Measurements from ENCODE around the gene MLLT3.

Gene MLLT3

DNA sequence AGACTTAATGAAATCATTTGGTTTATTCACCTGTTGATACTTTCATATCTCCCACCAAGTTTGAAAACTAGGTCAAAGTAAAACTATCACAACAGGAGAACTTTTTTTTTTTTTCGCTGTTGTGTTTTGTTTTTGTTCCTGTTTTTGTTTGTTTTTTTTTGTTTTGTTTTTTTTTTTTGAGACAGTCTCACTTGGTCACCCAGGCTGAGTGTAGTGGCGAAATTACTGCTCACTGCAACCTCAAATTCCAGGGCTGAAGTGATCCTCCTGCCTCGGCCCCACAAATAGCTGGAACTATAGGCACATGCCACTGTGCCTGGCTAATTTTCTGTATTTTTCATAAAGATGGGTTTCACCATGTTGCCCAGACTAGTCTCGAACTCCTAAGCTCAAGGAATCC lies 49.3 kb downstream of the MLLT3 start:
- Mint-ChIP-seq H3K27me3 (ENCODE audit: low read depth) (no peaks in the 10 kb centered on the region), H3K4me3 (no peak overlapping the region), H3K36me3 (ENCODE audit: low read depth) (peaks cover 37% of the 10 kb centered on the region), H3K4me1 (no peaks in the 10 kb centered on the region), H3K27ac (no peak overlapping the region), H3K9me3 (peaks cover 20% of the 10 kb centered on the region)
- no peak for TF ChIP-seq CTCF (IDR thresholded peaks at IDR 0.05; ENCODE audit: unreplicated experiment in 3 of 3)

GRCh38 chr9:20570756-20571155 lies 51.5 kb downstream of the MLLT3 start:
- TF ChIP-seq CTCF (IDR thresholded peaks at IDR 0.05; ENCODE audit: unreplicated experiment in 3 of 3), result no peak
- no peak overlapping the region for H3K27ac Mint-ChIP-seq
- H3K27me3 Mint-ChIP-seq (ENCODE audit: low read depth), result no peaks in the 10 kb centered on the region
- H3K9me3 Mint-ChIP-seq, result peaks cover 5% of the 10 kb centered on the region
- no peak overlapping the region for H3K4me3 Mint-ChIP-seq
- no peaks in the 10 kb centered on the region for H3K4me1 Mint-ChIP-seq
- H3K36me3 Mint-ChIP-seq (ENCODE audit: low read depth), result peaks cover 17% of the 10 kb centered on the region

DNA sequence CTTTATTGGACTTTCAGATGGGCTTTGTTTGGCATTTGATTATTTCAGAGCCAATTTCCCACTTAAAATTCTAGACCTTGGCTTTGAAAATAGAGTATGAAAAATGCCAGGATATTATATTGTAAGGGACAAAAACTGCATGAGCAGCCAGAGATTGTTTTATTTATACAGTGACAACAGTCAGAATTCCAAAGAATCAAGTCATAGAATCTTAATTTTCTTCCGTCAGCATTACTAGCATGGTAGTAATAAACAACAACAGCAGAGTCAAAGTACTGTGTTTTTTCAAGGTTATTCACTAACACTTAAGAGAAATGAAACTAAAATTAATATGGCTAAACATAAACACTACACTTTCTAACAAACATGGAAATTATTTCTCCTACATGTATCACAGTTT lies 52.2 kb downstream of the MLLT3 start:
- Mint-ChIP-seq H3K9me3 (peaks cover 4% of the 10 kb centered on the region), H3K4me1 (peaks cover under 1% of the 10 kb centered on the region), H3K27ac (no peak overlapping the region), H3K4me3 (no peak overlapping the region), H3K27me3 (ENCODE audit: low read depth) (no peaks in the 10 kb centered on the region), H3K36me3 (ENCODE audit: low read depth) (peaks cover 10% of the 10 kb centered on the region)
- TF ChIP-seq CTCF (IDR thresholded peaks at IDR 0.05; ENCODE audit: unreplicated experiment in 3 of 3), result no peak

DNA sequence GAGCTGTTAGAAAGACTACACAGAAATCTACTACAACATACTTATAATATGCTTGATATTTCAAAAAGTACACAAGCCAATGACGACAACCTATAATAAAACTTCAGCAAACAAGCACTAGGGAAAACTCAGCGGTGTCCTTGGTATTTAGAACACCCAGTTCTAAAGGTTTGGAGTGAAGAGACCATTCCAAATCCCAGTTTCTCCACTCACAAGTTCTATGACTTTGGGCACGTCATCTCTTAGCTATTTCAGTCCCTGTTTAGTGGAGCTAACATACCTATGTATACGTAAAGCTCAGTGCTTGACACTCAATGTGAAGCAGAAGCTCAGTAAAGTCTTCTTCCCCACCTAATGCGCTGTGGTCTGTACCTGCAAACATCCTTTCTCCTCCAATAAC lies 52.8 kb downstream of the MLLT3 start:
- H3K4me1 Mint-ChIP-seq, result peaks cover 6% of the 10 kb centered on the region
- no peak overlapping the region for H3K27ac Mint-ChIP-seq
- peaks cover 4% of the 10 kb centered on the region for H3K36me3 Mint-ChIP-seq (ENCODE audit: low read depth)

GRCh38 chr9:20568400-20568799 lies 53.9 kb downstream of the MLLT3 start:
- Mint-ChIP-seq H3K9me3 (no peaks in the 10 kb centered on the region), H3K27ac (no peak overlapping the region), H3K27me3 (ENCODE audit: low read depth) (no peaks in the 10 kb centered on the region), H3K4me3 (no peak overlapping the region), H3K4me1 (peaks cover 17% of the 10 kb centered on the region), H3K36me3 (ENCODE audit: low read depth) (no peaks in the 10 kb centered on the region)
- no peak for TF ChIP-seq CTCF (IDR thresholded peaks at IDR 0.05; ENCODE audit: unreplicated experiment in 3 of 3)

More for the DNA sequence above, 52.8 kb downstream of the MLLT3 start:
- no peaks in the 10 kb centered on the region for H3K9me3 Mint-ChIP-seq
- no peak for TF ChIP-seq CTCF (IDR thresholded peaks at IDR 0.05; ENCODE audit: unreplicated experiment in 3 of 3)
- H3K27me3 Mint-ChIP-seq (ENCODE audit: low read depth), result no peaks in the 10 kb centered on the region
- no peak overlapping the region for H3K4me3 Mint-ChIP-seq

- H3K27me3 Mint-ChIP-seq (ENCODE audit: low read depth), result no peaks in the 10 kb centered on the region
- H3K27ac Mint-ChIP-seq, result no peak overlapping the region
- H3K9me3 Mint-ChIP-seq, result no peaks in the 10 kb centered on the region
- H3K4me3 Mint-ChIP-seq, result no peak overlapping the region
- TF ChIP-seq CTCF (IDR thresholded peaks at IDR 0.05; ENCODE audit: unreplicated experiment in 3 of 3), result no peak
- H3K36me3 Mint-ChIP-seq (ENCODE audit: low read depth), result no peaks in the 10 kb centered on the region
- peaks cover 35% of the 10 kb centered on the region for H3K4me1 Mint-ChIP-seq
Observed at GRCh38 chr9:20566401-20566800, 55.9 kb downstream of the MLLT3 start.

All from nephron (organoid).